Smooth muscle cell (in vitro differentiated cells): ENCODE measurements around the gene GPN2. TPM values are rescaled to one million over a fixed set of nuclear protein-coding genes. Genes with fewer than 3 reads are reported as not detected.
A peak's percentile ranks its signal among the peaks of the same experiment; 100 is the strongest.

Experiments
- DNase-seq: peaks from one replicate; lab custom pipeline; 2025; ENCODE audit not compliant: unreplicated experiment; lab: John Stamatoyannopoulos, UW
- H2AFZ ChIP-seq: fragments of 200-600 bp; sonication (generic); 2 replicates; pipeline ENCODE4 v1.6.0; 2016; ENCODE audit warnings: antibody characterized with exemption, low read depth, mild to moderate bottlenecking
- H3F3A ChIP-seq: fragments of 200-600 bp; sonication (generic); 2 replicates; pipeline ENCODE4 v1.6.0; 2017; ENCODE audit warnings: antibody characterized with exemption, low read depth
- H3K27ac ChIP-seq: fragments of 200-600 bp; sonication (generic); 2 replicates; pipeline ENCODE4 v1.5.1; 2016; ENCODE audit warnings: low read depth, mild to moderate bottlenecking
- H3K27me3 ChIP-seq: fragments of 200-600 bp; sonication (generic); 2 replicates; pipeline ENCODE4 v1.6.1; 2016; ENCODE audit warnings: low read depth, mild to moderate bottlenecking
- H3K36me3 ChIP-seq: fragments of 200-600 bp; sonication (generic); 2 replicates; pipeline ENCODE4 v1.5.1; 2016; ENCODE audit warnings: low read depth
- H3K4me1 ChIP-seq: fragments of 200-600 bp; sonication (generic); 2 replicates; pipeline ENCODE4 v1.5.1; 2016; ENCODE audit warnings: low read depth
- H3K4me2 ChIP-seq: fragments of 200-600 bp; sonication (generic); 2 replicates; pipeline ENCODE4 v1.6.0; 2016; ENCODE audit warnings: mild to moderate bottlenecking
- H3K4me3 ChIP-seq: fragments of 200-600 bp; sonication (generic); 2 replicates; pipeline ENCODE4 v1.5.1; 2016; ENCODE audit warnings: mild to moderate bottlenecking
- H3K79me2 ChIP-seq: fragments of 200-600 bp; sonication (generic); 2 replicates; pipeline ENCODE4 v1.6.0; 2016; ENCODE audit warnings: low read depth, mild to moderate bottlenecking
- H3K9ac ChIP-seq: fragments of 200-600 bp; sonication (generic); 2 replicates; pipeline ENCODE4 v1.6.0; 2016; ENCODE audit warnings: low read depth
- H3K9me3 ChIP-seq: fragments of 200-600 bp; sonication (generic); replicated peaks from 2 replicates; pipeline ENCODE4 v1.5.1; 2016; ENCODE audit warnings: low read depth
- H4K20me1 ChIP-seq: fragments of 200-600 bp; sonication (generic); 2 replicates; pipeline ENCODE4 v1.6.0; 2016; ENCODE audit warnings: low read depth
- WGBS: methylation state at CpG from one replicate; pipeline ENCODE4 v1.1.7; 2016; ENCODE audit warnings: low lambda C conversion rate; 5-methylcytosine and 5-hydroxymethylcytosine counted together
- polyA plus RNA-seq: library from polyadenylated mRNA; unstranded; fragments of >200 nt; fragmentation: Nextera tagmentation; extraction: Ambion mirVana; gene quantifications from 2 replicates; pipeline ENCODE4 v1.2.1, GENCODE V29; 2016
- total RNA-seq: library from RNA; depleted of rRNA; stranded (reverse); fragments of >200 nt; gene quantifications from 2 replicates; pipeline ENCODE4 v1.2.3, GENCODE V29; 2014
- TF ChIP-seq, protein P1 (sequence below): fragments of 200-600 bp; sonication (generic); IDR thresholded peaks from 2 replicates; pipeline ENCODE4 v1.5.1; 2017; ENCODE audit warnings: borderline replicate concordance, mild to moderate bottlenecking, antibody characterized with exemption; ENCODE audit not compliant: insufficient read depth, poor library complexity, severe bottlenecking

Gene GPN2
- total and polyA plus RNA-seq, 2 experiments from 2014 or later = 13.3 to 36.3 TPM

DNA sequence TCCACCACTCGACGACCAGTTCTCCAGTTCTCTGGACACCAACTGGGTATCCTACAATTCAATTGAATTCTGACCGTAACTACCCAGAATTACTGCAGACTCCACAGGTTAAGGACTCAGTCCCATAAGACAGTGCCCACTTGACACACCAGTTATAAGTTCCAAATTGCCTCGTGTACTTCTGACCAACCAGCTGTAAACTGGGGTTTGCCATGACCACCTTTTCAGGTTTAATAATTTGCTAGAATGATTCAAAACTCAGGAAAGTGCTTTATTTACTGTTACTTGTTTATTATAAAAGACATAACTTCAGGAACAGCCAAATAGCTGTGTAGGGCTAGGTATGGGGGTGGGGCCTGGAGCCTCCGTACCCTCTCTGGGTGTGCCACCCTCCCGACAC is 46.7 kb upstream of the GPN2 start:
- TF ChIP-seq, protein P1, sequence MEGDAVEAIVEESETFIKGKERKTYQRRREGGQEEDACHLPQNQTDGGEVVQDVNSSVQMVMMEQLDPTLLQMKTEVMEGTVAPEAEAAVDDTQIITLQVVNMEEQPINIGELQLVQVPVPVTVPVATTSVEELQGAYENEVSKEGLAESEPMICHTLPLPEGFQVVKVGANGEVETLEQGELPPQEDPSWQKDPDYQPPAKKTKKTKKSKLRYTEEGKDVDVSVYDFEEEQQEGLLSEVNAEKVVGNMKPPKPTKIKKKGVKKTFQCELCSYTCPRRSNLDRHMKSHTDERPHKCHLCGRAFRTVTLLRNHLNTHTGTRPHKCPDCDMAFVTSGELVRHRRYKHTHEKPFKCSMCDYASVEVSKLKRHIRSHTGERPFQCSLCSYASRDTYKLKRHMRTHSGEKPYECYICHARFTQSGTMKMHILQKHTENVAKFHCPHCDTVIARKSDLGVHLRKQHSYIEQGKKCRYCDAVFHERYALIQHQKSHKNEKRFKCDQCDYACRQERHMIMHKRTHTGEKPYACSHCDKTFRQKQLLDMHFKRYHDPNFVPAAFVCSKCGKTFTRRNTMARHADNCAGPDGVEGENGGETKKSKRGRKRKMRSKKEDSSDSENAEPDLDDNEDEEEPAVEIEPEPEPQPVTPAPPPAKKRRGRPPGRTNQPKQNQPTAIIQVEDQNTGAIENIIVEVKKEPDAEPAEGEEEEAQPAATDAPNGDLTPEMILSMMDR = no peak
- Histone ChIP-seq H3K4me3 (no peak overlapping the region), H3K4me1 (no peaks in the 10 kb centered on the region), H3K36me3 (no peaks in the 10 kb centered on the region), H3K4me2 (no peak overlapping the region), H2AFZ (no peak overlapping the region), H3K27ac (no peak overlapping the region), H3F3A (no peaks in the 10 kb centered on the region), H3K9me3 (no peaks in the 10 kb centered on the region), H3K9ac (no peak overlapping the region), H3K79me2 (peaks cover 26% of the 10 kb centered on the region), H3K27me3 (no peaks in the 10 kb centered on the region), H4K20me1 (peaks cover 36% of the 10 kb centered on the region)
- DNase-seq = no peak
- 96% methylated on average over 6 of the region's 6 CpGs for WGBS

DNA sequence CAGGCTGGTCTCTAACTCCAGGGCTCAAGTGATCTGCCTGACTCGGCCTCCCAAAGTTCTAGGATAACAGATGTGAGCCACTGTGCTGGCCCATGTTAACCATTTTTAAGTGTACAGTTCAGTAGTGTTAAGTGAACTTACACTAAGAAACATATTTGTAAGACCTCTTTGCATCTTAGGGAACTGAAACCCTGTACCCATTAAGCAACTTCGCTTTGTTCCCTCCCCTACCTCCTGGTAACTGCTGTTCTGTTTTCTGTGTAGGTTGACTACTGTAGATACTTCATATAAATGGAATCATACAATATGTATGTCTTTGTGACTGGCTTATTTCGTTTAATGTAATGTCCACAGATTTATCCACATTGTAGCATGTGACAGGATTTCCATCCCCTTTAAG is 42.4 kb upstream of the GPN2 start:
- Histone ChIP-seq H3K36me3 (peaks cover 10% of the 10 kb centered on the region), H2AFZ (no peak overlapping the region), H3K4me1 (no peaks in the 10 kb centered on the region), H3F3A (no peaks in the 10 kb centered on the region), H3K27ac (no peak overlapping the region), H3K4me2 (no peak overlapping the region), H3K9ac (no peak overlapping the region), H3K79me2 (peaks cover 29% of the 10 kb centered on the region), H3K9me3 (no peaks in the 10 kb centered on the region), H3K4me3 (no peak overlapping the region), H3K27me3 (no peaks in the 10 kb centered on the region), H4K20me1 (peaks cover 18% of the 10 kb centered on the region)
- TF ChIP-seq, protein P1 = no peak
- whole genome bisulfite sequencing = 97% methylated on average over 3 of the region's 3 CpGs
- DNase-seq = no peak

DNA sequence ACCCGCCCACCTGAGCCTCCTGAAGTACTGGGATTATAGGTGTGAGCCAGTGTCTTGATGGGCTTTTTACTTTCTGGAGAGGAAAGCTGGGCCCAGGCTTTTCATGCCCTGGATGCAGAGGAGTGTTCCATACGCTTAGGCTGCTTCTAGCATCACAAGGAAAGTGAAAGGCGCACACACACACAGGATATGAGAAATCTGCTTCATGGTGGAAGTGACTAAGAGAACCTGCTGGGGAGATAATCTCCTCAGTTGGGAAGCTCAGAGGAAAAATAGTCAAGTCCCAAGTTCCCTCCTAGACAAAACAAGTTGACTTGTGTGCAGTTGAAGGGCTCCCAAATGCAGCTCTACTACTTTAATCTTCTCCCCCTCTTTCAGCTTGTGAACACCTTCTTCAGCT is 33.6 kb upstream of the GPN2 start:
- peaks cover 3% of the 10 kb centered on the region for H3F3A ChIP-seq
- H2AFZ ChIP-seq = no peak overlapping the region
- H3K79me2 ChIP-seq = peaks cover 55% of the 10 kb centered on the region
- 100% methylated on average over 3 of the region's 3 CpGs for WGBS
- peaks cover 35% of the 10 kb centered on the region for H4K20me1 ChIP-seq
- H3K9me3 ChIP-seq = no peaks in the 10 kb centered on the region
- H3K27me3 ChIP-seq = no peaks in the 10 kb centered on the region
- no peak overlapping the region for H3K4me2 ChIP-seq
- no peak overlapping the region for H3K27ac ChIP-seq
- no peak overlapping the region for H3K4me3 ChIP-seq
- peaks cover 16% of the 10 kb centered on the region for H3K4me1 ChIP-seq
- H3K9ac ChIP-seq = no peak overlapping the region
- TF ChIP-seq, protein P1 = no peak
- H3K36me3 ChIP-seq = peaks cover 10% of the 10 kb centered on the region
- DNase-seq = no peak

DNA sequence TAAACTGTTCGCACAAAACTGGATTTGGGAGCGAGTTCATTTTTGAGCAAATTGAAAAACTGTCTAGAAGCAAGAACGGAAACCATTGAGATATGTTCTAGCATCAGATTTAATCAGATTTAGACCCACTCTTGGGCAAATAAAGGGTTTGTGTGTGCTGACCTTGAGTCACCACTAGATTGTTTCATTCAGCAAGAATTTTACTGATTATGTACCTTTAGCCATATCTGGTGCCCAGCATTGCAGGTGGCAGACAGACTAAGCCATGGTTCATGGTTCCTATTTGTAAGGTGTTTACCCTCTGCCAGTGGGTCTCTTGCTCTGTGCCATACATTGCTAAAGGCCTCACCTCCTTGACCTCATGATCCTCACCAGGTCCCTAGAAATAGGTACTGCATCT is 32.8 kb upstream of the GPN2 start:
- Histone ChIP-seq H3K4me2 (peak overlapping the region; percentile 98), H3K4me1 (peaks cover 16% of the 10 kb centered on the region), H4K20me1 (peaks cover 28% of the 10 kb centered on the region), H3K9ac (no peak overlapping the region), H3K4me3 (peak overlapping the region; percentile 84), H3K79me2 (peaks cover 48% of the 10 kb centered on the region), H3K27me3 (no peaks in the 10 kb centered on the region), H3K27ac (peak overlapping the region; percentile 91), H3F3A (peaks cover 3% of the 10 kb centered on the region), H3K36me3 (peaks cover 4% of the 10 kb centered on the region), H3K9me3 (no peaks in the 10 kb centered on the region), H2AFZ (no peak overlapping the region)
- 96% methylated on average over 3 of the region's 3 CpGs for WGBS
- no peak for DNase-seq
- TF ChIP-seq, protein P1 = no peak
